ENCODE data around the gene TRABD2B. TPM values are rescaled to one million over a fixed set of nuclear protein-coding genes. Genes with fewer than 3 reads are reported as not detected.

TRABD2B gene
- total and polyA plus RNA-seq, 2 of the 13 experiments (the other 11 are each of a cell fraction or from before 2014, with no cell fraction given) = 0.04 TPM; not detected in 1

DNA sequence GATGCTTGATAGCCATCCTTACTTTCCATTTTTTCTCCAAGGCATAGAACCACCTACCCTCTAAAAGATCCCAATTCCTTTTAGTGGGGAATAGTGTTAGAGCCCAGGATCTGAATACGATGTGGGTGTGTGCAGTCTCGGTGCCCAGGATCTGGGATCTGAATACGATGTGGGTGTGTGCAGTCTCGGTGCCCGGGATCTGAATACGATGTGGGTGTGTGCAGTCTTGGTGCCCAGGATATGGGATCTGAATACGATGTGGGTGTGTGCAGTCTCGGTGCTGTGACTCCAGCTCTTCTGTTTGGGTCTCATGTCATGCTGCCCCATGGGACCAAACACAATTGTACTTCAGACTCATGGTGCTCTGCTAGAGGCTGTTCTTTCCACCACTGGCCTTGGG lies 265.5 kb downstream of the TRABD2B start:
- H3K4me1 ChIP-seq (ENCODE audit: insufficient read depth, low read length) = peaks cover 12% of the 10 kb centered on the region
- H3K4me2 ChIP-seq (ENCODE audit: low read depth, low read length) = no peak overlapping the region
- ATAC-seq (no peak), DNase-seq (ENCODE audit: low spot score) (no peak), FAIRE-seq (no peak)
- H3K27ac ChIP-seq (ENCODE audit: extremely low read length, insufficient read depth, low read length) = no peak overlapping the region
- no peaks in the 10 kb centered on the region for H3K9me3 ChIP-seq (ENCODE audit: low read length)
- intact Hi-C loops (cut with micrococcal nuclease; ENCODE audit: unreplicated experiment) = no loop called here
- no peak overlapping the region for H3K4me3 ChIP-seq (replicated peaks in 1 of 3; ENCODE audit: insufficient read depth in 1 of 3, low read depth in 2 of 3, low read length in 3 of 3)
- no TSS peak for BruUV-seq (replicated peaks)
- H3K79me2 ChIP-seq (ENCODE audit: insufficient read depth, low read length) = no peaks in the 10 kb centered on the region
- peaks cover 2 to 8% of the 10 kb centered on the region in 2 experiments; a peak in 3 of 5 replicates for H3K27me3 ChIP-seq (ENCODE audit: control insufficient read depth in 1 of 2, insufficient read depth in 2 of 2, low read length in 2 of 2)
- no peak overlapping the region for H3K9ac ChIP-seq (ENCODE audit: insufficient read depth, low read depth, low read length)
- no peaks in the 10 kb centered on the region for H4K20me1 ChIP-seq (ENCODE audit: insufficient read depth, low read length)
- no peak overlapping the region for H2AFZ ChIP-seq (ENCODE audit: low read length)
- no peak for TF ChIP-seq PRMT3 (CRISPR knock-in tag; IDR thresholded peaks at IDR 0.05; ENCODE audit: borderline replicate concordance, low read depth)
- TF ChIP-seq ESRRA (CRISPR knock-in tag; IDR thresholded peaks at IDR 0.05; ENCODE audit: low read depth) = no peak
- TF ChIP-seq KLF9 (CRISPR knock-in tag; IDR thresholded peaks at IDR 0.05; ENCODE audit: low read depth) = no peak
- TF ChIP-seq ZNF333 (CRISPR knock-in tag; IDR thresholded peaks at IDR 0.05; ENCODE audit: borderline replicate concordance) = no peak
- no peaks in the 10 kb centered on the region for H3K36me3 ChIP-seq (replicated peaks in 1 of 2; ENCODE audit: control insufficient read depth in 1 of 2, insufficient read depth in 2 of 2, low read length in 2 of 2)
- 80% methylated on average over 6 of the region's 8 CpGs for WGBS (ENCODE audit: low lambda C conversion rate)
- ChIA-PET POLR2A (no interaction called here), CTCF (ENCODE audit: low intra/inter-chr PET ratio, low total read pairs) (no interaction called here)
- in situ Hi-C loops (cut with HindIII; ENCODE audit: extremely low pct_ligation_motif_present, low pct_unique_long_range_greater_than_20kb) = no loop called here

DNA sequence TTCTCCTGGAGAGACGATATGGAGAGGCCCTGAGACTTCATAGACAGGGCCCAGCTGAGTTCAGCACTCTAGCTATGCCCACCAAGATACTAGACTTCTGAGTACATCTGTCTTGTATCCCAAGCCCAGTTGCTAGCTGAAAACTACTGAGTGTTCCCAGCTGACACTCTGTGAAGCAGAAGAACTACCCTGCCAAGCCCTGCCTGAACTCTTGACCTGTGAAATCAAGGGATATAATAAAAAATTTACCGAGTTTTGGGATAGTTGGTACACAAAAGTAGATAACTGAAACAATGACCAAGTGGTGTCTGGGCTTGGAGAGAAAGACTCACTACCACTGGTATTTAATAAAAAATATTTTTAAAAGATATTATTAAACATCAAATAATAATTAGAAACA lies 267.5 kb downstream of the TRABD2B start:
- ATAC-seq (no peak), DNase-seq (ENCODE audit: low spot score) (no peak), FAIRE-seq (no peak)
- H4K20me1 ChIP-seq (ENCODE audit: insufficient read depth, low read length) = no peaks in the 10 kb centered on the region; the same call in 1 of the 2 replicates
- H3K27ac ChIP-seq (ENCODE audit: extremely low read length, insufficient read depth, low read length) = no peak overlapping the region
- TF ChIP-seq ZNF331 (CRISPR knock-in tag; IDR thresholded peaks at IDR 0.05) = peak; percentile 59; the same call in 1 of the 2 replicates
- TF ChIP-seq, protein P1, sequence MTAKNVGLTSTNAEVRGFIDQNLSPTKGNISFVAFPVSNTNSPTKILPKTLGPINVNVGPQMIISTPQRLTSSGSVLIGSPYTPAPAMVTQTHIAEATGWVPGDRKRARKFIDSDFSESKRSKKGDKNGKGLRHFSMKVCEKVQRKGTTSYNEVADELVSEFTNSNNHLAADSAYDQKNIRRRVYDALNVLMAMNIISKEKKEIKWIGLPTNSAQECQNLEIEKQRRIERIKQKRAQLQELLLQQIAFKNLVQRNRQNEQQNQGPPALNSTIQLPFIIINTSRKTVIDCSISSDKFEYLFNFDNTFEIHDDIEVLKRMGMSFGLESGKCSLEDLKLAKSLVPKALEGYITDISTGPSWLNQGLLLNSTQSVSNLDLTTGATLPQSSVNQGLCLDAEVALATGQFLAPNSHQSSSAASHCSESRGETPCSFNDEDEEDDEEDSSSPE (CRISPR knock-in tag; IDR thresholded peaks at IDR 0.05) = no peak
- WGBS (ENCODE audit: low lambda C conversion rate) = 26% methylated on average over 2 of the region's 2 CpGs
- POLR2A ChIA-PET = no interaction called here
- no peak overlapping the region for H3K4me3 ChIP-seq (replicated peaks in 1 of 3; ENCODE audit: insufficient read depth in 1 of 3, low read depth in 2 of 3, low read length in 3 of 3)
- H3K27me3 ChIP-seq (ENCODE audit: control insufficient read depth in 1 of 2, insufficient read depth in 2 of 2, low read length in 2 of 2) = peaks cover 7 to 27% of the 10 kb centered on the region in 2 experiments; a peak in 4 of 5 replicates
- in situ Hi-C loops (cut with HindIII; ENCODE audit: extremely low pct_ligation_motif_present, low pct_unique_long_range_greater_than_20kb) (no loop called here), intact Hi-C loops (cut with micrococcal nuclease; ENCODE audit: unreplicated experiment) (loop anchor here (5.0 kb wide), 2 partner anchors 277 to 342 kb away; no protein-coding TSS in a partner anchor)
- CTCF ChIA-PET (ENCODE audit: low intra/inter-chr PET ratio, low total read pairs) = interaction anchor here (0.6 kb wide), 1 partner anchor 9 kb away, joined by 3 read pairs; no protein-coding TSS in a partner anchor
- H2AFZ ChIP-seq (ENCODE audit: low read length) = no peak overlapping the region
- H3K79me2 ChIP-seq (ENCODE audit: insufficient read depth, low read length) = no peaks in the 10 kb centered on the region
- BruUV-seq (replicated peaks) = no TSS peak
- H3K9me3 ChIP-seq (ENCODE audit: low read length) = no peaks in the 10 kb centered on the region
- peaks cover 26% of the 10 kb centered on the region for H3K4me1 ChIP-seq (ENCODE audit: insufficient read depth, low read length)
- no peaks in the 10 kb centered on the region for H3K36me3 ChIP-seq (replicated peaks in 1 of 2; ENCODE audit: control insufficient read depth in 1 of 2, insufficient read depth in 2 of 2, low read length in 2 of 2)
- H3K9ac ChIP-seq (ENCODE audit: insufficient read depth, low read depth, low read length) = no peak overlapping the region
- H3K4me2 ChIP-seq (ENCODE audit: low read depth, low read length) = no peak overlapping the region
